Posterior vena cava (tissue), 2 donors: ENCODE measurements around the gene UBASH3B. TPM values are rescaled to one million over a fixed set of nuclear protein-coding genes. Genes with fewer than 3 reads are reported as not detected.
"Not testable (repeated sequence)": the region's sequence is repeated elsewhere in the genome, so short reads cannot be mapped to it uniquely, and the experiment has no call there.

Experiments used
- DNase-seq: peaks from one replicate; pipeline ENCODE4 v3.0.0-alpha.2; 2020; ENCODE audit warnings: low spot score
- intact Hi-C, 2 donors: fragments of 100-400 bp; cut with DNase I; formaldehyde crosslinking; loops; one replicate each; pipeline versions ENCODE4 v1.14.1 to v1.14.2; 2022 to 2023
- total RNA-seq, 2 donors: library from RNA; stranded (reverse); fragmentation: NEBNext Ultra II Directional; extraction: Animal tissue kit (Norgen Biotek cat#: 25700); gene quantifications; one replicate each; pipeline ENCODE4 v1.2.1, GENCODE V29; 2021
- donor health status: DM: yes; HTN: yes; CAD: no.
- donor health status: DM: yes; HTN: yes; CAD: no.

Gene UBASH3B
- total RNA-seq, 2 donors from 2014 or later: 13.0 to 23.6 TPM

DNA sequence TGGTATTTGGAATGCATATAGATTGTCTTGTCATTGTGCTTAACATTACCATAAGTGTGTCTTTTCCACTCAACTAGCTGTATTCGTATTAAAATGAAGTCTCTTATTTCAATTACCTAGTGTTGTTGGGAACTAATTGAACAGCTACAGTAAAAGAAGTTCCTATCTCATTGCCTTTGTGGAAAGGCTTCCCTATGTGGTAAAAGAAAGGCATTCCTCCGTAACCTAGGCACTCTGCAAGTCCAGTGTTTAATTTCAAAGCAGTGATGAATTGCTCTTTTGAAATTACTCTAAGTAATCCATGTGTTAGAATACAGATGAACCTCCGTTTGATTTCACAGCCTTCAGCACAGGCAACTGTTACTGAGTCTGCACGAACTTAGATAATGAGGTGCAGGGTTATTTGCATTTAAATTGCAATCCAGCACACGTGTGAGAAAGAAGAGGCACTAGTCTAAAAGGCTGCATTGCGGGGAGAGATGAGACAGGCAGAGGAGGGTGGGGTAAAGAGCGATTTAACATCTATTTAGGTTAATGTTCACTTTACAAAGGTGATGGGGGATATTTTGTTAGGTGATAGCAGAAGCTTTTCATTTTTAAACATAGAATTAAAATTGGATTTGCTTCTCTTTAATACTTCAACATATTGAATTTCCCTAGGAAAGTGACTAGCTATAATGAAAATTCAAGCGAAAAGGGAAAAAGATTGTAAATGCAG lies 157.8 kb downstream of the UBASH3B start:
- intact Hi-C loops: no loop called here

DNA sequence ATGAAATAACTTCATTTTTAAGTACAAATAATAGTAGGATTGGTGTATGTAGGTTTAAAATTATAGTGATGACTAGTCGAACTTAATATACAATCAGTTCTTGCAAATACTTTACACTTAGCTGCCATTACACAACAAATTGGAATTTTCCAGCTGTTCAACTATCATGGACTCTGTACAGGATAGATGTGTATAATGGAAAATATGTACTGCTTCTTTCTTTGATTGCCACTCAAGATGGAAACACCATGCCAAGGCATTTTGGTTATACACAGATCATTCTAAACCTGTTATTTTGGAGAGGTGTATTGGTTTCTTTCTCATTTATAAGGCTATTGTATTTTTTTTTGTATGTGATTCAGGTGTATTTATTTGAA lies 158.4 kb downstream of the UBASH3B start:
- intact Hi-C loops: no loop called here
- DNase-seq: no peak

More for the DNA sequence above, 157.8 kb downstream of the UBASH3B start:
- DNase-seq: no peak

DNA sequence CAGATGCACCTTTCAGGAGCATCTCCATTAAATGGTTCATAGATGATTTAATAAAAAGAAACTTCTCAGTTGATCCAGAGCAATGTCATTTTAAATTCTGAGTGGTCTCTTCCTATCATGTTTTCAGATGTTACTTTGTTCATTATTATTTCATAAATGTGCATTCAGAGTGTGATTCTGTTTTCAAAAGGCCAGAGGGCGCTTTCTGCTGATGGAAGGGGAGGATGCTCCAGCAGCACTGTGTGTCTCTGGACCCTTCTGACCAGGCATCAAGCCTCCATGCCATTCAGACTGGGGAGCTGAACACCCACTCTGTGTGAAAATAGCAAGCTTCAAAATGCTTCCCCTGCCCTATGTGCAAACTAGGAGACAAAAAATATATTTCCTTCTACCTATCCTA lies 158.9 kb downstream of the UBASH3B start:
- intact Hi-C loops: no loop called here
- no peak for DNase-seq

GRCh38 chr11:122815900-122816299 lies 160.4 kb downstream of the UBASH3B start:
- no peak for DNase-seq
- intact Hi-C loops: no loop called here

GRCh38 chr11:122816761-122817520 lies 161.4 kb downstream of the UBASH3B start:
- DNase-seq: no peak
- intact Hi-C loops: no loop called here

DNA sequence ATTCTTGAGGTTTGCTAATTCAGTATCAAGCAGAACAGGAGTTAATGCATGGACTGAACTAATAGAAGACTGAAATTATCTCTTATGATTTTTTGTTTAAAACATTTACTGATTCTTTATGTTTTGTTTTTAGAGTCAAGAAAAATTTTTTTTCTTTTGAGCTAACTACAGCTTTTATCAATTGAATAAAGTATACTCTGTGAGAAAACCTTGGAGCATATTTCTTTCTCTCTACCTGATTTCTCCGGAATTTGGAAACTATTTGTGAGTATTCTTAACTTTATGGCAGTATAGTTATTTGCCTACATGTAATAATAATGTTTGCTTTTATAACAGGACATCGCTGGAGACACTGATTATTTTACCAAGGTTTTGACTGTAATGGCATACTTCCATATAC lies 164.6 kb downstream of the UBASH3B start:
- intact Hi-C loops: no loop called here

GRCh38 chr11:122821169-122821568 lies 165.6 kb downstream of the UBASH3B start:
- DNase-seq: no peak
- intact Hi-C loops: no loop called here

More for the DNA sequence above, 164.6 kb downstream of the UBASH3B start:
- DNase-seq: no peak

DNA sequence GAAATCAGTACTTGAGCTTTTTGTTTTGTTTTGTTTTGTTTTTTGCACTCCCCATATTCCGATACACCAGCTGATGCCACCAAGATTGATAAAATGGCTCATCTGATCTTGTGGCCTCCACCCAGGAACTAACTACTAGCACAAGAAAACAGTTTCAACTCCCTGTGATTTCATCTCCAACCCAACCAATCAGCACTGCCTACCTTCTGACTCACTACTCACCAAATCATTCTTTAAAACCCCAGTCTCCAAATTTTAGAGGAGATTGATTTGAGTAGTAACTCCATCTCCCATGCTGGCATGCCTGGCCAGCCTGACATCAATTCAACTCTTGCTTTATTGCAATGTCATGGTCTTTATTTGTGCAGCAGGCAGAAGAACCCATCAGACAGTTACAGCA lies 166.7 kb downstream of the UBASH3B start:
- DNase-seq: no peak
- intact Hi-C loops: no loop called here

DNA sequence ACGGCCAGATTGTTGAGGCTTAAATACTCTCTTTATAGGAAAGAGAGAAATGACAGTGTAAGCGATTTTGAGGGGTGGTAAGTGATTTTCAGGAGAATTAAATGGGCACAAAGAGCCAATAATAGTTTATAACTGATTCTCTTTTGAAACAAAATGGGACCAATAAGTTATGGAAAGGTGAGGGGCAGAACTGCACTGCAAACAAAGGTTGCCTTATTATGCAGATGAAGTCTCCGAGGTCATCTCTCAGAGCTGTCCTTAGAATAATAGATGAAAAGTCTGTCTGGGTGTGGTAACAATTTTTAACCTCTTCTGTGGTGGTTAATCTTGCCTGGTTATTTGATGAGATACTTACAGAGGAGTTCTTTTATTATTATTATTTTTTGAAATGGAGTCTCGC lies 168.0 kb downstream of the UBASH3B start:
- intact Hi-C loops: no loop called here
- DNase-seq: no peak

- DNase-seq, intact Hi-C loops: not testable (repeated sequence)
Observed at GRCh38 chr11:122829371-122829770, 173.8 kb downstream of the UBASH3B start.

- DNase-seq, intact Hi-C loops: not testable (repeated sequence)
Observed at GRCh38 chr11:122832297-122832696, 176.8 kb downstream of the UBASH3B start.

GRCh38 chr11:122832721-122833470 lies 177.4 kb downstream of the UBASH3B start:
- DNase-seq: no peak
- intact Hi-C loops: no loop called here

GRCh38 chr11:122833846-122834464 lies 178.4 kb downstream of the UBASH3B start:
- no peak for DNase-seq
- intact Hi-C loops: no loop called here

GRCh38 chr11:122836916-122837315 lies 181.4 kb downstream of the UBASH3B start:
- no peak for DNase-seq
- intact Hi-C loops: no loop called here

DNA sequence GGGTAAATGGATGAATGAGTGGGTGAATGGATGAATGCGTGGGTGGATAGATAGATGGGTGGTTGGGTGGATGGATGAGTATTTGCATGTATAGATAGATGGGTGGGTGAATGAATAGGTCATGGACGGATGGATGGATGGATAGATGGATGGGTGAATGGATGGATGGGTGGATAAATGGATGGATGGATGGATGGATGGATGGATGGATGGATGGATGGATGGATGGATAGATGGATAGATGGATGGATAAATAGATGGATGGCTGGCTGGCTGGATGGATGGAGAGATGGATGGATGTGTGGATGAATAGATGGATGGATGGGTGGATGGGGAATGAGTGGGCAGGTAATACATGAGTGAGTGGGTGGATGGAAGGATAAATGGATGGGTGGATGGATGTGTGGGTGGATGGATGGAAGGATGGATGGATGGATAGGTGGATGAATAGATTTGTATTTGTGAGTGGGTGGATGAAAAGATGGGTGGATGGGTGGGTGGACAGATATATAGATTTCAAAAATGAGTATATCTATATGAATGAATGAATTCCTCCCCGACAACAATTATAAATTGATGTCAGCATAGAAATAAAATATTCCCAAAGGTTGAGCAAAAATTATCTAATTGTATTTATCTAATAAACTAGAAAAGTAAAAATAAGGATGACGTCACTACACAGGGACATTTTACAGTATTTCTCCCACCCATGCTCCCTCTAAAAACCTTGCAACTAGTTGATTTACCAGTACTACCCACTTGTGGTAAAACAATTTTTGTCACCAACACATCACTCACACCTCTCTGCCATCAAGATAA lies 182.2 kb downstream of the UBASH3B start:
- intact Hi-C loops: no loop called here
- DNase-seq: no peak

DNA sequence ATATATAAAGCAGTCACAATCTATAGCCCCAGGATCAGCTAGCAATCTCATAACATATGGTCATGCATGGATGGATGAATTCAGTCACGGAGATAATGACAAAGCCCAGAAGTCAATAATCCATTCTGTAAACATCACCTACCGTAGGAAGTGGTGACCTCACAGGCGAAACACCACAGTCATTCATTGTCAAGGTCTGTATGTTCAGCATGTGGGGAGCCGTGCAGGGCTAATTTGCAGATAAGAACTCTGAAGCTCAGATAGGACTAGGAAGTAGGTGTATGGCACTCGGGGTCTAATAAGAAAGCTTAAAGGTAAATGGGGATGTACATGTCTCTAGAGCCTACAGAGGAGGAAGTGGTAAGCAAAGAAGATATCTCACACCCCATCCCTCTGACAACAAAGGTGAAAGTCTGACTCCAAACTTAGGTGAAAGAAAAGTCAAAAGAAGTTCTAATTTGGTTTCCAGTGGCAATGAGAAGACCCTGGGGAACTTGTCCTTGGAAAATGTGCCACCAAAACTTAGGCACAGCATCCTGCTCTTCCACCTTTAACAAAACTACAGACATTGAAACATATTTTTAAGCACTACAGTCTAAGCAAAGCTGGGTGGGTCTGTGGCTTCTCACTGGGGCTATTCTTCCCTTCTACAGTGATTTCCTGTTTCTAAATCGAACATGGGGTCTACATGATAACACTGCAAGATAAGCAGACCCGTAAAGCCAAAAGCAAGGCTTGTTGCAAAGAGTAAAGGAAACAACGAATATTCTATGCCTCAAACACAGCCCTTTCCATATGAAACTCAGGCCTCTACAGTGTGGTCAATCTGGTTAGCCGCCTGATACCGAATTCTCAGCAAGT lies 188.0 kb downstream of the UBASH3B start:
- intact Hi-C loops: no loop called here
- no peak for DNase-seq

GRCh38 chr11:122847466-122847865 lies 191.9 kb downstream of the UBASH3B start:
- intact Hi-C loops: no loop called here

DNA sequence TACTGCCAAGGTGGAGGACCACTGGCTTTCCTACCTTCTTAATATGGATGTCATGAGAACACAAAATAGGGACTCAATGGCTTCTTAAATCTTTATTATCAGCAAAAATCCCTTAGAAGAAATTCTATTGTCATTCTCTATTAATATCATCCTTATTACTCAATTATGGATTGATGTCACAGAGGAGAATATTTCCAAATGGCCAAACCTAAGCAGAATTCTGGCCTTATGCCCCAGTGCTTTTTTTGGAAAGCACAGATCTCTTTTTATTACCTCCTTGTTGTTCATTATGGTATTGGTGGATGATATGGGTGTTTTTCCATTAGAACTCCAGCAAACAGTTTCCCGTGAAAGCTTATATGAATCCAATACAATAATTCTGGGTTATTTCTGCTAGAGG lies 192.7 kb downstream of the UBASH3B start:
- intact Hi-C loops: no loop called here

More at GRCh38 chr11:122847466-122847865, 191.9 kb downstream of the UBASH3B start:
- DNase-seq: no peak

More for the DNA sequence above, 192.7 kb downstream of the UBASH3B start:
- DNase-seq: no peak
